ENCODE data around the gene GAP43. TPM values are rescaled to one million over a fixed set of nuclear protein-coding genes. Genes with fewer than 3 reads are reported as not detected.

The GAP43 gene
- total RNA-seq, 6 experiments from 2014 or later, result 0.09 TPM; not detected in 5

DNA sequence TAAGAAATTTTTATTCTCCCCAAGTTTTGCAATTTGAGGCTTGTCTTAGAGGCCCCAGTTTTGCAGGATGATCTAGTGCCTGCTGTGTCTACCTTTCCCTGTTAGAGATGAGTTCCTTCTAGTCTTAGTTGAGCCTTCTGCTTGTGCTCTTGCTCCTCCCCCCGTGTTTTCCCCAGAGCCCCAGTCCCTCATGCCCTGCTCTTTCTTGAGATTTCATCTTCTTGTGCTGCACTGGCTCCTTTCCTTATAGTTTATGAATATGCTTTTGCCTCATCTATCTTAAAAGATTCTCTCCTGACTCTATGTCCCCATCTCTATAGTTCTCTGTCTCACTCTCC is 4.7 kb downstream of the GAP43 start:
- peaks cover 20% of the 10 kb centered on the region for H3K27me3 Mint-ChIP-seq (ENCODE audit: insufficient read depth)
- H3K9me3 Mint-ChIP-seq, result no peaks in the 10 kb centered on the region
- no peaks in the 10 kb centered on the region for H3K36me3 Mint-ChIP-seq (ENCODE audit: low read depth)
- no peak for DNase-seq
- H3K4me3 Mint-ChIP-seq, result no peak overlapping the region
- H3K4me1 Mint-ChIP-seq (ENCODE audit: low read depth), result peaks cover 11% of the 10 kb centered on the region
- H3K27ac Mint-ChIP-seq, result no peak overlapping the region
- TF ChIP-seq, protein P1, sequence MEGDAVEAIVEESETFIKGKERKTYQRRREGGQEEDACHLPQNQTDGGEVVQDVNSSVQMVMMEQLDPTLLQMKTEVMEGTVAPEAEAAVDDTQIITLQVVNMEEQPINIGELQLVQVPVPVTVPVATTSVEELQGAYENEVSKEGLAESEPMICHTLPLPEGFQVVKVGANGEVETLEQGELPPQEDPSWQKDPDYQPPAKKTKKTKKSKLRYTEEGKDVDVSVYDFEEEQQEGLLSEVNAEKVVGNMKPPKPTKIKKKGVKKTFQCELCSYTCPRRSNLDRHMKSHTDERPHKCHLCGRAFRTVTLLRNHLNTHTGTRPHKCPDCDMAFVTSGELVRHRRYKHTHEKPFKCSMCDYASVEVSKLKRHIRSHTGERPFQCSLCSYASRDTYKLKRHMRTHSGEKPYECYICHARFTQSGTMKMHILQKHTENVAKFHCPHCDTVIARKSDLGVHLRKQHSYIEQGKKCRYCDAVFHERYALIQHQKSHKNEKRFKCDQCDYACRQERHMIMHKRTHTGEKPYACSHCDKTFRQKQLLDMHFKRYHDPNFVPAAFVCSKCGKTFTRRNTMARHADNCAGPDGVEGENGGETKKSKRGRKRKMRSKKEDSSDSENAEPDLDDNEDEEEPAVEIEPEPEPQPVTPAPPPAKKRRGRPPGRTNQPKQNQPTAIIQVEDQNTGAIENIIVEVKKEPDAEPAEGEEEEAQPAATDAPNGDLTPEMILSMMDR (IDR thresholded peaks at IDR 0.05), result no peak

DNA sequence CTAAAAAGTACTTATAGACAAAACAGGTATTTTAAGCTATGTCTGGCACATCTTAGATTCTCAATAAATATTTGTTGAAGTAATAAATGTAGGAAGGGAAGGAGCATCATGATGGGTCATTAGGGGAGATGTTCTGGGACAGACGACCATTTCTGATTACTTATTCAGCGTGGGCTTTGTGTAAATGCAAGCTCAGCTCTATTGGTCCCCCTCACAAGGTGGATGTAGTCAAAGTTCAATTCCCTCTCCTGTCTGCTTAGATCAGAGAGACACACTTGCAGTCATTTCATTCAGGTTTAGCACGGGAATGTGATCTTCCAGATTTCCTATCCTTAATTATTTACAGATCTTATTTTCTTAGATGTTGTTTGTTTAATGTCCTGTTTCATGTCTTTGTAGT is 7.5 kb downstream of the GAP43 start:
- H3K27me3 Mint-ChIP-seq (ENCODE audit: insufficient read depth), result peaks cover 12% of the 10 kb centered on the region
- no peaks in the 10 kb centered on the region for H3K9me3 Mint-ChIP-seq
- H3K4me1 Mint-ChIP-seq (ENCODE audit: low read depth), result no peaks in the 10 kb centered on the region
- no peaks in the 10 kb centered on the region for H3K36me3 Mint-ChIP-seq (ENCODE audit: low read depth)
- TF ChIP-seq, protein P1 (IDR thresholded peaks at IDR 0.05), result no peak
- H3K27ac Mint-ChIP-seq, result no peak overlapping the region
- no peak overlapping the region for H3K4me3 Mint-ChIP-seq
- DNase-seq, result no peak

- no peaks in the 10 kb centered on the region for H3K36me3 Mint-ChIP-seq (ENCODE audit: low read depth)
- H3K9me3 Mint-ChIP-seq, result no peaks in the 10 kb centered on the region
- no peak overlapping the region for H3K4me3 Mint-ChIP-seq
- DNase-seq, result no peak
- H3K4me1 Mint-ChIP-seq (ENCODE audit: low read depth), result no peaks in the 10 kb centered on the region
- TF ChIP-seq, protein P1 (IDR thresholded peaks at IDR 0.05), result no peak
- no peak overlapping the region for H3K27ac Mint-ChIP-seq
- peaks cover 8% of the 10 kb centered on the region for H3K27me3 Mint-ChIP-seq (ENCODE audit: insufficient read depth)
Measured at GRCh38 chr3:115632026-115632425, 8.7 kb downstream of the GAP43 start.

- no peak overlapping the region for H3K27ac Mint-ChIP-seq
- no peak overlapping the region for H3K4me3 Mint-ChIP-seq
- no peak for DNase-seq
- H3K27me3 Mint-ChIP-seq (ENCODE audit: insufficient read depth), result peaks cover 5% of the 10 kb centered on the region
- no peaks in the 10 kb centered on the region for H3K9me3 Mint-ChIP-seq
- H3K4me1 Mint-ChIP-seq (ENCODE audit: low read depth), result no peaks in the 10 kb centered on the region
- no peaks in the 10 kb centered on the region for H3K36me3 Mint-ChIP-seq (ENCODE audit: low read depth)
- TF ChIP-seq, protein P1 (IDR thresholded peaks at IDR 0.05), result no peak
Measured at GRCh38 chr3:115633467-115633866, 10.2 kb downstream of the GAP43 start.

DNA sequence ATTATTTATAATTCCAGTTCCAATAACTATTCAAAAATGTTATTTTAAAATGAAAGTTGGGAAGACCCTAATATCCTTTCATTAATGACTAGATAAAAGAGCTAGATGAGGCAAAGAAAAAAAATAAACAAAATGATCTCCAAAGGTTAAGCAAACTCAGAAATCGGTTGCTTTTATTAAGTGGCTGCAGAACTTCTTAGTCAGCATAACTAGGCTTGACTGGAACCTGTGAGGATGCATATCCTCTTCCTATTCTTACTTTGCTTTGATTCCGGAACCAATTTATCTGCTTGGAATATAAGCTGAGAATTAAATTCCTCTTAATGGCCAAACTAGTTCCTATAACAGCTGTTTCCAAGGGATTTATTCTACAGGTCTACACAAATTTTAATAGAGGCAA is 10.7 kb downstream of the GAP43 start:
- TF ChIP-seq, protein P1 (IDR thresholded peaks at IDR 0.05), result no peak
- H3K4me1 Mint-ChIP-seq (ENCODE audit: low read depth), result no peaks in the 10 kb centered on the region
- no peak overlapping the region for H3K27ac Mint-ChIP-seq

GRCh38 chr3:115635406-115635805 is 12.1 kb downstream of the GAP43 start:
- H3K4me3 Mint-ChIP-seq, result no peak overlapping the region
- no peaks in the 10 kb centered on the region for H3K4me1 Mint-ChIP-seq (ENCODE audit: low read depth)
- DNase-seq, result no peak
- H3K9me3 Mint-ChIP-seq, result no peaks in the 10 kb centered on the region
- TF ChIP-seq, protein P1 (IDR thresholded peaks at IDR 0.05), result no peak
- no peaks in the 10 kb centered on the region for H3K36me3 Mint-ChIP-seq (ENCODE audit: low read depth)
- H3K27ac Mint-ChIP-seq, result no peak overlapping the region
- H3K27me3 Mint-ChIP-seq (ENCODE audit: insufficient read depth), result peaks cover 5% of the 10 kb centered on the region

More for the DNA sequence above, 10.7 kb downstream of the GAP43 start:
- DNase-seq, result no peak
- no peaks in the 10 kb centered on the region for H3K9me3 Mint-ChIP-seq
- peaks cover 5% of the 10 kb centered on the region for H3K27me3 Mint-ChIP-seq (ENCODE audit: insufficient read depth)
- H3K36me3 Mint-ChIP-seq (ENCODE audit: low read depth), result no peaks in the 10 kb centered on the region
- H3K4me3 Mint-ChIP-seq, result no peak overlapping the region
